ENCODE results near the gene CA4.
"Not testable (repeated sequence)": the region's sequence is repeated elsewhere in the genome, so short reads cannot be mapped to it uniquely, and the experiment has no call there.

CA4 gene

GRCh38 chr17:60173304-60173819 is 23.6 kb downstream of the CA4 start:
- no peak for DNase-seq

GRCh38 chr17:60174035-60174434 is 24.3 kb downstream of the CA4 start:
- DNase-seq = no peak

GRCh38 chr17:60174767-60175166 is 25.0 kb downstream of the CA4 start:
- DNase-seq = not testable (repeated sequence)

GRCh38 chr17:60176763-60177162 is 27.0 kb downstream of the CA4 start:
- not testable (repeated sequence) for DNase-seq

GRCh38 chr17:60178180-60178579 is 28.4 kb downstream of the CA4 start:
- not testable (repeated sequence) for DNase-seq

- DNase-seq = not testable (repeated sequence)
Observed at GRCh38 chr17:60180380-60180779, 30.6 kb downstream of the CA4 start.

- not testable (repeated sequence) for DNase-seq
Observed at GRCh38 chr17:60186372-60186771, 36.6 kb downstream of the CA4 start.

- not testable (repeated sequence) for DNase-seq
Observed at GRCh38 chr17:60186846-60187745, 37.3 kb downstream of the CA4 start.

GRCh38 chr17:60188759-60189158 is 39.0 kb downstream of the CA4 start:
- no peak for DNase-seq

GRCh38 chr17:60190032-60190431 is 40.3 kb downstream of the CA4 start:
- DNase-seq = not testable (repeated sequence)

GRCh38 chr17:60193032-60193431 is 43.3 kb downstream of the CA4 start:
- DNase-seq = not testable (repeated sequence)

GRCh38 chr17:60193482-60193881 is 43.7 kb downstream of the CA4 start:
- DNase-seq = no peak

GRCh38 chr17:60194141-60194540 is 44.4 kb downstream of the CA4 start:
- not testable (repeated sequence) for DNase-seq

- not testable (repeated sequence) for DNase-seq
Observed at GRCh38 chr17:60198630-60199029, 48.9 kb downstream of the CA4 start.

- DNase-seq = not testable (repeated sequence)
Observed at GRCh38 chr17:60205782-60206181, 56.0 kb downstream of the CA4 start.

- DNase-seq = not testable (repeated sequence)
Observed at GRCh38 chr17:60208302-60208701, 58.5 kb downstream of the CA4 start.

Data from right kidney (tissue), 1 donor.